Measurements from ENCODE around the gene DUSP2. TPM values are rescaled to one million over a fixed set of nuclear protein-coding genes. Genes with fewer than 3 reads are reported as not detected.

Gene DUSP2
- total RNA-seq, 1 experiment from 2014 or later, result 4.9 TPM

DNA sequence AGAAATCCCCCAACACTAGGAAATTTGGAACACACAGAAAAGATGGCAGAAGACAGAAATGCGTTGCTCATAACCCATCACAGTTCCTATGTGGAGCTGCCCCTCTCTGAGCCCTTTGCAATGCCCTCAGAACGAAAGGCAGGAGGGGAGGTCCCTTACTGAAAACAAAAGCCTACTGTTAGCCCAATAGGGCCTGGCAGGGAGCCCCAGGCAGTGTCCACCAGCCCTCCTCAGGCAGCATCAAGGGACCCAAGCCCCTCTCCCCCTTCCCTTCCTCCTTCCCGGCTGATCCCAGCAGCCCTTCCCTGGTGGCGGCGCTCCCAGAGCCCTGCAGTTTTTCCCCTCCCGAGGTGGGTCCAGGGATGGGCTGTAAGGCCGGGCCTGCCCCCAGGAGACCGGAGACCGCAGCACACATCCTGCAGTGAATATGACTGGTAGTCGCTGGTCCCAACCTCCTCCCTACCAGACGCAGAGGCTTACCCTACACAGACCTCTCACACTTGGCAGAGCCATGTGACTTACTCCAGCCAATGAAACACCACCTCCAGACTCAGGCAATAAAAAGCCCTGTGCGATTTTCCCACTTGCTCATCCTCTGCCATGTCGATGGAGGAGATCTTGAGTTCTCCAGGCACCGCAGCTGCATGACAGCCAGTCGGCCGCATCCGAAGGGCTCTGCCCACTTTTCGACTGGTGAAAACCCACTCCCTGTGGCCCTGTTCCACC is 19.4 kb upstream of the DUSP2 start:
- no peaks in the 10 kb centered on the region for H3K36me3 ChIP-seq (ENCODE audit: control insufficient read depth, insufficient read depth, low read length)
- no peaks in the 10 kb centered on the region for H3K9me3 ChIP-seq (ENCODE audit: control insufficient read depth, insufficient read depth, low read depth, low read length)
- ChIA-PET POLR2A (no interaction called here), CTCF (interaction anchor here (0.5 kb wide), 1 partner anchor 17 kb away, joined by 3 read pairs; no protein-coding TSS in a partner anchor)
- intact Hi-C loops (cut with micrococcal nuclease; ENCODE audit: unreplicated experiment), result no loop called here
- no peaks in the 10 kb centered on the region for H3K4me1 ChIP-seq (ENCODE audit: control insufficient read depth, insufficient read depth, low read length)
- BruUV-seq (replicated peaks), result no TSS peak
- H3K4me3 ChIP-seq (ENCODE audit: low read depth in 2 of 2, low read length in 2 of 2), result no peak overlapping the region
- no peak for DNase-seq (ENCODE audit: low read depth, low spot score)
- in situ Hi-C loops (cut with HindIII; ENCODE audit: low pct_unique_long_range_greater_than_20kb, low sequenced_read_pairs), result loop anchor here (25.0 kb wide), 1 partner anchor 98 kb away; the partner anchor contains the start of genes CIAO1 and TMEM127
- H3K27me3 ChIP-seq (ENCODE audit: control insufficient read depth, insufficient read depth, low read length), result no peaks in the 10 kb centered on the region
- TF ChIP-seq POLR2AphosphoS5 (IDR thresholded peaks at IDR 0.05; ENCODE audit: low read depth, low read length), result no peak
- TF ChIP-seq, protein P1, sequence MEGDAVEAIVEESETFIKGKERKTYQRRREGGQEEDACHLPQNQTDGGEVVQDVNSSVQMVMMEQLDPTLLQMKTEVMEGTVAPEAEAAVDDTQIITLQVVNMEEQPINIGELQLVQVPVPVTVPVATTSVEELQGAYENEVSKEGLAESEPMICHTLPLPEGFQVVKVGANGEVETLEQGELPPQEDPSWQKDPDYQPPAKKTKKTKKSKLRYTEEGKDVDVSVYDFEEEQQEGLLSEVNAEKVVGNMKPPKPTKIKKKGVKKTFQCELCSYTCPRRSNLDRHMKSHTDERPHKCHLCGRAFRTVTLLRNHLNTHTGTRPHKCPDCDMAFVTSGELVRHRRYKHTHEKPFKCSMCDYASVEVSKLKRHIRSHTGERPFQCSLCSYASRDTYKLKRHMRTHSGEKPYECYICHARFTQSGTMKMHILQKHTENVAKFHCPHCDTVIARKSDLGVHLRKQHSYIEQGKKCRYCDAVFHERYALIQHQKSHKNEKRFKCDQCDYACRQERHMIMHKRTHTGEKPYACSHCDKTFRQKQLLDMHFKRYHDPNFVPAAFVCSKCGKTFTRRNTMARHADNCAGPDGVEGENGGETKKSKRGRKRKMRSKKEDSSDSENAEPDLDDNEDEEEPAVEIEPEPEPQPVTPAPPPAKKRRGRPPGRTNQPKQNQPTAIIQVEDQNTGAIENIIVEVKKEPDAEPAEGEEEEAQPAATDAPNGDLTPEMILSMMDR (IDR thresholded peaks at IDR 0.05), result no peak
- TF ChIP-seq SIN3A (IDR thresholded peaks at IDR 0.05; ENCODE audit: borderline replicate concordance, insufficient read depth, low read depth, low read length), result no peak
- TF ChIP-seq, protein P2, sequence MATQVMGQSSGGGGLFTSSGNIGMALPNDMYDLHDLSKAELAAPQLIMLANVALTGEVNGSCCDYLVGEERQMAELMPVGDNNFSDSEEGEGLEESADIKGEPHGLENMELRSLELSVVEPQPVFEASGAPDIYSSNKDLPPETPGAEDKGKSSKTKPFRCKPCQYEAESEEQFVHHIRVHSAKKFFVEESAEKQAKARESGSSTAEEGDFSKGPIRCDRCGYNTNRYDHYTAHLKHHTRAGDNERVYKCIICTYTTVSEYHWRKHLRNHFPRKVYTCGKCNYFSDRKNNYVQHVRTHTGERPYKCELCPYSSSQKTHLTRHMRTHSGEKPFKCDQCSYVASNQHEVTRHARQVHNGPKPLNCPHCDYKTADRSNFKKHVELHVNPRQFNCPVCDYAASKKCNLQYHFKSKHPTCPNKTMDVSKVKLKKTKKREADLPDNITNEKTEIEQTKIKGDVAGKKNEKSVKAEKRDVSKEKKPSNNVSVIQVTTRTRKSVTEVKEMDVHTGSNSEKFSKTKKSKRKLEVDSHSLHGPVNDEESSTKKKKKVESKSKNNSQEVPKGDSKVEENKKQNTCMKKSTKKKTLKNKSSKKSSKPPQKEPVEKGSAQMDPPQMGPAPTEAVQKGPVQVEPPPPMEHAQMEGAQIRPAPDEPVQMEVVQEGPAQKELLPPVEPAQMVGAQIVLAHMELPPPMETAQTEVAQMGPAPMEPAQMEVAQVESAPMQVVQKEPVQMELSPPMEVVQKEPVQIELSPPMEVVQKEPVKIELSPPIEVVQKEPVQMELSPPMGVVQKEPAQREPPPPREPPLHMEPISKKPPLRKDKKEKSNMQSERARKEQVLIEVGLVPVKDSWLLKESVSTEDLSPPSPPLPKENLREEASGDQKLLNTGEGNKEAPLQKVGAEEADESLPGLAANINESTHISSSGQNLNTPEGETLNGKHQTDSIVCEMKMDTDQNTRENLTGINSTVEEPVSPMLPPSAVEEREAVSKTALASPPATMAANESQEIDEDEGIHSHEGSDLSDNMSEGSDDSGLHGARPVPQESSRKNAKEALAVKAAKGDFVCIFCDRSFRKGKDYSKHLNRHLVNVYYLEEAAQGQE (IDR thresholded peaks at IDR 0.05; ENCODE audit: insufficient read depth in 1 of 2, low read depth in 2 of 2, low read length in 1 of 2), result no peak
- no peak for TF ChIP-seq TCF7L2 (IDR thresholded peaks at IDR 0.05; ENCODE audit: low read depth, low read length)
- no peak overlapping the region for H3K27ac ChIP-seq (ENCODE audit: low read length)
- ATAC-seq, result peak; percentile 55; the same call in 1 of the 2 replicates

DNA sequence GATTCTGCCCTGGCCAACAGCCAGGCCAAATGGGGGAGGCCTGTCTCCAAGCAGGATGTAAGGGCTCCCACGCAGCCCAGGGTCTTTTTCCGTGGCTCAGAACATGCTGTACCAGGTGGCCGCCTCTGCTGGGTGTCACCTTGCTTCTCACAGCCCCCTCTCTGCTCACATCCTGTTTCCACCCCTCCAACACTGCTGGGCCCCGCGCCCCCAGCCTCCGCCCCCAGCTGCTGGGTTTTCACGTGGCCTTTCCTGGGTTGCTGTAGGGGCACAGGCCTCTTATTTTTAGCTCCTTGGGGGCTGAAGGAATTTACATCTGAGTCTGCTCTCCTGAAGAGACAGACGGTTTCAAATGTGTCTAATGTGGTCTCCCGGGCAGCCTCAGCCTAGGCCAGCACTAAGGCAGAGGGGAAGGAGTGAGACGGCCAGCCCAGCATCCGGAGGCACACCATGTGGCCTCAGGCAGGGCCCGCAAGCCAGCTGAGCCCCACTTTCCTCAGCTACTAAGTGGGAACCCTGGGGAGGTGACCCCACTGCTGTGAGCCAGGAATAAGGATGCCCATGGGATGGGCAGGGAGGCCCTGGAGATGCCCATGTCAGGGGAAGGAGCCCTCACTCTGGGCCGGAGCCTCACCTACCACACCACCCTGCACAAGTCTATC is 18.7 kb upstream of the DUSP2 start:
- POLR2A ChIA-PET, result no interaction called here
- no peak for ATAC-seq
- no peaks in the 10 kb centered on the region for H3K27me3 ChIP-seq (ENCODE audit: control insufficient read depth, insufficient read depth, low read length)
- in situ Hi-C loops (cut with HindIII; ENCODE audit: low pct_unique_long_range_greater_than_20kb, low sequenced_read_pairs) (loop anchor here (25.0 kb wide), 1 partner anchor 98 kb away; the partner anchor contains the start of genes CIAO1 and TMEM127), intact Hi-C loops (cut with micrococcal nuclease; ENCODE audit: unreplicated experiment) (no loop called here)
- H3K4me3 ChIP-seq (ENCODE audit: low read depth in 2 of 2, low read length in 2 of 2), result no peak overlapping the region
- no peak for TF ChIP-seq SIN3A (IDR thresholded peaks at IDR 0.05; ENCODE audit: borderline replicate concordance, insufficient read depth, low read depth, low read length)
- TF ChIP-seq, protein P1 (IDR thresholded peaks at IDR 0.05), result no peak
- TF ChIP-seq POLR2AphosphoS5 (IDR thresholded peaks at IDR 0.05; ENCODE audit: low read depth, low read length), result no peak
- H3K36me3 ChIP-seq (ENCODE audit: control insufficient read depth, insufficient read depth, low read length), result no peaks in the 10 kb centered on the region
- BruUV-seq (replicated peaks), result no TSS peak
- H3K9me3 ChIP-seq (ENCODE audit: control insufficient read depth, insufficient read depth, low read depth, low read length), result no peaks in the 10 kb centered on the region
- CTCF ChIA-PET, result interaction anchor here (0.5 kb wide), 1 partner anchor 16 kb away, joined by 3 read pairs; no protein-coding TSS in a partner anchor
- H3K4me1 ChIP-seq (ENCODE audit: control insufficient read depth, insufficient read depth, low read length), result no peaks in the 10 kb centered on the region
- DNase-seq (ENCODE audit: low read depth, low spot score), result no peak
- H3K27ac ChIP-seq (ENCODE audit: low read length), result no peak overlapping the region

All from Panc1 (cell line).